GM21515 (cell line): Measurements from ENCODE around the gene TMEM8B.

Source experiments
- ATAC-seq: cut with Tn5 transposase; IDR thresholded peaks from one replicate; pipeline ENCODE4 v1.9.1; 2021; ENCODE audit not compliant: unreplicated experiment

Gene TMEM8B

GRCh38 chr9:35829084-35829763 lies at the start of gene TMEM8B:
Gene TMEM8B, plus strand, starts transcription at chr9:35829228. Its CDS starts 220 bp downstream, at chr9:35829448.
- ATAC-seq, result peak; percentile 75

GRCh38 chr9:35781066-35781465 lies 48.0 kb upstream of the TMEM8B start:
- ATAC-seq, result no peak

- no peak for ATAC-seq
Observed at GRCh38 chr9:35783418-35783817, 45.6 kb upstream of the TMEM8B start.

- no peak for ATAC-seq
Observed at GRCh38 chr9:35789541-35789940, 39.5 kb upstream of the TMEM8B start.

GRCh38 chr9:35790025-35790384 lies 39.0 kb upstream of the TMEM8B start:
- no peak for ATAC-seq

- no peak for ATAC-seq
Observed at GRCh38 chr9:35790385-35791296, 38.4 kb upstream of the TMEM8B start.

- no peak for ATAC-seq
Observed at GRCh38 chr9:35791297-35791921, 37.6 kb upstream of the TMEM8B start, which contains the start of gene NPR2. Gene NPR2, plus strand, starts transcription at chr9:35791591. Its CDS starts 818 bp downstream, at chr9:35792409.

GRCh38 chr9:35792024-35792813 lies 36.8 kb upstream of the TMEM8B start:
- ATAC-seq, result no peak

- ATAC-seq, result no peak
Observed at GRCh38 chr9:35792826-35793225, 36.2 kb upstream of the TMEM8B start.

- no peak for ATAC-seq
Observed at GRCh38 chr9:35793461-35793860, 35.6 kb upstream of the TMEM8B start.

GRCh38 chr9:35795695-35796094 lies 33.3 kb upstream of the TMEM8B start:
- no peak for ATAC-seq

- no peak for ATAC-seq
Observed at GRCh38 chr9:35797311-35798109, 31.5 kb upstream of the TMEM8B start.

- ATAC-seq, result no peak
Observed at GRCh38 chr9:35798658-35799374, 30.2 kb upstream of the TMEM8B start.

GRCh38 chr9:35800530-35800929 lies 28.5 kb upstream of the TMEM8B start:
- no peak for ATAC-seq

- no peak for ATAC-seq
Observed at GRCh38 chr9:35801328-35802128, 27.5 kb upstream of the TMEM8B start.

- ATAC-seq, result no peak
Observed at GRCh38 chr9:35806101-35806500, 22.9 kb upstream of the TMEM8B start.

- ATAC-seq, result no peak
Observed at GRCh38 chr9:35808433-35808832, 20.6 kb upstream of the TMEM8B start.

- ATAC-seq, result no peak
Observed at GRCh38 chr9:35810122-35810521, 18.9 kb upstream of the TMEM8B start.
